ENCODE measurements around the gene PIKFYVE.
A peak's percentile ranks its signal among the peaks of the same experiment; 100 is the strongest.
"Not testable (repeated sequence)": the region's sequence is repeated elsewhere in the genome, so short reads cannot be mapped to it uniquely, and the experiment has no call there.

PIKFYVE gene

GRCh38 chr2:208265801-208266552, at the start of gene PIKFYVE:
PIKFYVE (plus strand) TSS chr2:208266255; CDS start chr2:208271520, 5,265 bp downstream.
- DNase-seq (ENCODE audit: low read depth) = peak; percentile 67

- DNase-seq (ENCODE audit: low read depth) = not testable (repeated sequence)
Observed at GRCh38 chr2:208221873-208222272, 44.2 kb upstream of the PIKFYVE start.

GRCh38 chr2:208222351-208222750, 43.7 kb upstream of the PIKFYVE start:
- DNase-seq (ENCODE audit: low read depth) = no peak

GRCh38 chr2:208224802-208225201, 41.3 kb upstream of the PIKFYVE start:
- no peak for DNase-seq (ENCODE audit: low read depth)

- DNase-seq (ENCODE audit: low read depth) = no peak
Observed at GRCh38 chr2:208227581-208228232, 38.3 kb upstream of the PIKFYVE start.

- no peak for DNase-seq (ENCODE audit: low read depth)
Observed at GRCh38 chr2:208228476-208228875, 37.6 kb upstream of the PIKFYVE start.

- no peak for DNase-seq (ENCODE audit: low read depth)
Observed at GRCh38 chr2:208234786-208235185, 31.3 kb upstream of the PIKFYVE start.

GRCh38 chr2:208235860-208236259, 30.2 kb upstream of the PIKFYVE start:
- no peak for DNase-seq (ENCODE audit: low read depth)

GRCh38 chr2:208239770-208240493, 26.1 kb upstream of the PIKFYVE start:
- no peak for DNase-seq (ENCODE audit: low read depth)

GRCh38 chr2:208240619-208241209, 25.3 kb upstream of the PIKFYVE start:
- no peak for DNase-seq (ENCODE audit: low read depth)

GRCh38 chr2:208244422-208244821, 21.6 kb upstream of the PIKFYVE start:
- DNase-seq (ENCODE audit: low read depth) = no peak

GRCh38 chr2:208245746-208246145, 20.3 kb upstream of the PIKFYVE start:
- DNase-seq (ENCODE audit: low read depth) = no peak

- no peak for DNase-seq (ENCODE audit: low read depth)
Observed at GRCh38 chr2:208248601-208249000, 17.5 kb upstream of the PIKFYVE start.

- DNase-seq (ENCODE audit: low read depth) = no peak
Observed at GRCh38 chr2:208249296-208249695, 16.8 kb upstream of the PIKFYVE start.

- no peak for DNase-seq (ENCODE audit: low read depth)
Observed at GRCh38 chr2:208250388-208250787, 15.7 kb upstream of the PIKFYVE start.

- no peak for DNase-seq (ENCODE audit: low read depth)
Observed at GRCh38 chr2:208251098-208251497, 15.0 kb upstream of the PIKFYVE start.

- no peak for DNase-seq (ENCODE audit: low read depth)
Observed at GRCh38 chr2:208252716-208253492, 13.2 kb upstream of the PIKFYVE start.

GRCh38 chr2:208253600-208254117, 12.4 kb upstream of the PIKFYVE start:
- no peak for DNase-seq (ENCODE audit: low read depth)

GRCh38 chr2:208254118-208254870, 11.8 kb upstream of the PIKFYVE start:
- DNase-seq (ENCODE audit: low read depth) = peak; percentile 57

- DNase-seq (ENCODE audit: low read depth) = peak; percentile 97
Observed at GRCh38 chr2:208254871-208255556, 11.0 kb upstream of the PIKFYVE start, which contains the start of gene IDH1. IDH1 (minus strand) TSS chr2:208255071; CDS start chr2:208251551, 3,520 bp downstream.

Data from stimulated activated CD8-positive, alpha-beta memory T cell treated with anti-CD3 and anti-CD28 coated beads, Interleukin-15, amount 100 ng/mL, for 24 hours (primary cell).